Hair follicular keratinocyte (primary cell): Measurements from ENCODE around the gene ST6GALNAC4. TPM values are rescaled to one million over a fixed set of nuclear protein-coding genes. Genes with fewer than 3 reads are reported as not detected.

ENCODE experiments used
- total RNA-seq: library from RNA; depleted of rRNA; stranded (reverse); fragments of >200 nt; gene quantifications from 2 replicates; pipeline ENCODE4 v1.2.3, GENCODE V29; 2015

Gene ST6GALNAC4, protein sequence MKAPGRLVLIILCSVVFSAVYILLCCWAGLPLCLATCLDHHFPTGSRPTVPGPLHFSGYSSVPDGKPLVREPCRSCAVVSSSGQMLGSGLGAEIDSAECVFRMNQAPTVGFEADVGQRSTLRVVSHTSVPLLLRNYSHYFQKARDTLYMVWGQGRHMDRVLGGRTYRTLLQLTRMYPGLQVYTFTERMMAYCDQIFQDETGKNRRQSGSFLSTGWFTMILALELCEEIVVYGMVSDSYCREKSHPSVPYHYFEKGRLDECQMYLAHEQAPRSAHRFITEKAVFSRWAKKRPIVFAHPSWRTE
- total RNA-seq, result 36.4 and 42.8 TPM in 2 replicates

DNA sequence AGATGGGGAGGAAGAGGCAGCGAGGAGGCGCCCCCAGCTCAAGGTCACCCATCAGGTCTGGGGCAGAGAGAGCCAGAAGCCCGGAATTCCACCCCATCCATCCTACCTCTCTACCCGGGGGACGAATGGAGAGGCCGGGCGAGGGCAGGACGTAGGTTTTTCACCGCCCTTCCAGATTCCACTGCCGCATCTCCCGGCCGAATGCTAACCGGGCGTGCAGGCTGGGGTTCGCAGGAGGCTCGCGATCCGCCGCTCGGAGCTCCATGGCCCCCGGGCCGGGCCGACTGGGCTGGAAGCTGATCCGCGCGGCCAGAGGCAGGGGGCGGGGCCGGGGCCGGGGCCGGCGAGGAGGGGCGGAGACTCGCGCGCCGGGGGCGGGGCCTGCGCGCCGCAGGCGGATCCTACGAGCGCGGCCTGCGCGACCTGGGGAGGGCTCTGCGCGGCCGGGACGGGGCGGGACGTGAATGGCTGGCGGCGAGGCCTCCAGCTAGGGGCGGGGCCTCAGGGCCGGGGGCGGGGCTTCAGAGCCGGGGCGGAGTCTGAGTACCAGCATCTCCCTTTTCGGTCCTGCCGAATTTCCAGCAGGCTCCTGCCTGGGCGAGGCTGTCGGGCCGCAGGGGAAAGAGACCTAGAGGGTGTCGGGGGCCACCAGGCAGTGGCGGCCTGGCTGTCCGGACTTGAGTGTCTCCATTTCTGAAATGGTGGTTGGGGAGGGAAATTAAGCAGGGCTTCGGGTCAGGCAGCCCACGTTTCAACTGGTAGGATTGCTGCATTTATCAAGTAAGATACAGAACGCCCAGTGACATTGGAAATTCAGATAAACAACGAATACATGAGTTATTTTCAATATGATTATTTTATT is at the start of gene ST6GALNAC4:
Gene ST6GALNAC4, minus strand, starts transcription at position 322 of the 862 bp plus-strand sequence. CDS start 622 bp downstream, outside the sequence.

DNA sequence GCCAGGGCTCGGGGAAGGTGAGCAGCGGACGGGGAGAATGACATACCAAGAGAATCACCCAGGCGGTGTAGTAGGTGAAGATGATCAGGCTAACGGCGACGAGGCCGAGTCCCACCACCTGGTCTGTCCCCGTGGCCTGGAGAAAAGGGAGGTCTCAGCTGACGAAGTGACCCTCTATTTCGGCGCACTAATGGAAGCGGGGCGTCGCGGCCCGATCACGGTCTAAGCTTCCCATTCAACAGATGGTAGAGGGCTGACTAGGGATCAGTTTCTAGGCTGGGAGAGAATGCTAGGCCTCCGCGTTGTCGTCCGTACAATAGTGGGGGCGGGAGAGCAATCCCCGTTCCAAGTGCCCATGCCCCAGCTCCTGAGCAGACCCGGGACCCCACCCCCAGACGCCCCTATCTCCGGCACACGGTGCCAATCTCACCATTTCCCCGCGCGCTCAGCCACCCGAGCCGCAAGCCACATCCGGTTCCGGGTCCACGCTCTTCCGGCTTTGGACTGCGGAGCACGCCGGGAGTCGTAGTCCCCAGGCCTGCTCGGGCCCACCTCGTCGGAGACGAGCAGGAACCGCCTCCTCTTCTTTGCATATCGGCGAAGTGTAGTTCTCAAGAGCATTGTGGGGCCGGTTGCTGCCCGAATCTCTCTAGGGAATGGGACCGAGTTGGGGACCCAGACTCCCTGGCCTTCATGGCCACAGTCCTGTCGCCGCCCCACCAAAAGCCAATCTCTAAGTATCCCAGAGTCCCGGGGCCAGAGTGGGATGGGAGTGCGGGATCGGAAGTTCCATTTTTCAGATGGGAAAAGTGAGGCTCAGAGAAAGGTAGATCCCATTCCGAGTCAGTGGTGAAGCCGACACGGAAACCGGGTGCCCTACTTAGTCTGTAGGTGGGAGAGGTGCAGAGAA is 20.8 kb upstream of the ST6GALNAC4 start, which contains the start of gene DPM2:
Gene DPM2, minus strand, starts transcription at position 467 of the 910 bp plus-strand sequence. Its CDS starts 34 bp downstream, at position 433.

DNA sequence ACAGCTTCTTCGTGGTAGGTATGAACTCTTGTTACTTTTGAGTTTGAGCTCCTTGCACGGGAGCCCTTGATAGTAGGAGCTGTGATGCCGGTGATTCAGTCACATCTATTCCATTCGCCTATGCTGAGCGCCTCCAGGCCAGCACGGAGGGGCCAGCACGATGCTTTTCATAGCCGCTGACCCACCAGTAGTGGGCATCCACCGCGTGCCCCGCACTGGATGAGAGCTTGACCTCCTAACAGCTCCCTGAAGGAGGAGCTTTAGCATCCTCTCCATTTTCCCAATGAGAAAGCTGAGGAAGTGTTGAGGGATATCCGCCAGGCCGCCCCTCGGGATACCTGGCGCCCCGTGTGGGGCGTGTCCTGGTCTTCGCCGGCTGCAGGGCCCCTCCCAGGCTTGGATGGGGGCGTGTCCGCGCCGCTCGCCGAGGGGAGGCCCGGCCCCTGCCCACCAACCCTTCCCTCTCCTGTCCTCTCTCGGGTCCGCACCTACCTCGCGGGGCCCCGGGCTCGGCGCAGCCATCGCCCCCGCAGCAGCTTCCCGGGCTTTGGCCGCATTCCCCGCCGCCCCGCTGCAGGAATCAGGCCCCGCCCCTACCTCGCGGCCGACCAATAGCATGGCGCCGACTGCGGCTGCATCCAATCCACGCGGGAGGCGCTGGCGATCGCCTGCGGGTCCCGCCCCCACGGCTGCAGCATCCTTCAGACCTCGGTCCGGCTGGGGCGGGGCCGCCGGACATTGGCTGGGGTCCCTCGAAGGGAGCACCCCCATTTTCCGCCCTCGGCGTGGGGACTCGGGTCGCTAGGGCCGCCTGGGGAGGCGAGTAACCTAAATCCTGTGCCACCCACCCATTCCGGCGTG is 13.6 kb upstream of the ST6GALNAC4 start, which contains the start of gene PIP5KL1:
Gene PIP5KL1, minus strand, starts transcription at position 547 of the 861 bp plus-strand sequence. Its CDS starts 25 bp downstream, at position 522.

DNA sequence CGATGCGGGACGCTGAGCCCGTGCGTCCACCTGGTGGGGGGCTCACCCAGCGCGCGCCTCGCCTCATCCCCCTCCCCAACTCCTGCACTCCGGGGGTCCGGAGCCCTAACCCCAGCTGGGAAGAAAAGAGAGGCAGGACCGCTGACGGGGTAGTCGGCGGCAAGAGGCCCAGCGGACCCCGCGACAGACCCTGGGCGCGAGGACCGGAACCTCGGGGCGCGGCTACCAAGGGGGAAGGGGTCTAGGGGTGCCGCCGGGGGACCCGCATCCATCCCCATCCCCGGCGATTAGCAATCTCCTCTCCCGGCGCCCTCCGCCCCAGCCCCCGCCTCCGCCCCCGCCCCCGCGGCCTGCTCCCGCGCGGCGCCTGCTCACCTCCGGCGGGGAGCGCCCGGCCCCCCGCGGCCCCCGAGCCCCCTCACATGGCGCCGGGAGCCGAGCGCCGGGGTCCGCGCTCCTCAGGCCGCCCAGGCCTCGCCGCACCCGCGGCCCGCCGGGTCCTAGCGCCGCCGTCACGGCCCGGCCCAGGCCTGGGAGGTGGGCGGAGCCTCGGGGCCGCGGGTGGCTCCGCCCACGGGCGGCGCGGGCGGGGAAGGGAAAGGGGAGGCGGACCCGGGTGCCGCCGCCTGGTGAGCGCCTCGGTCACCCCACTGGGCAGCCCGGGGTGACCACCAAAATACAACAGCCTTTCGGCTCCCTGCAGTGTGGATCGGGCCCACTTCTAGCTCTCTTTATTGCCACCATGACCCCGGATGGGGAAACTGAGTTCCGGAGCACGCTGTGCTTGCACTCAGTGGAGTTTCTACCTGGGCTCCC is 17.5 kb downstream of the ST6GALNAC4 start, which contains the start of gene ST6GALNAC6:
Gene ST6GALNAC6, minus strand, starts transcription at position 476 of the 816 bp plus-strand sequence. CDS start 1,622 bp downstream, outside the sequence.

DNA sequence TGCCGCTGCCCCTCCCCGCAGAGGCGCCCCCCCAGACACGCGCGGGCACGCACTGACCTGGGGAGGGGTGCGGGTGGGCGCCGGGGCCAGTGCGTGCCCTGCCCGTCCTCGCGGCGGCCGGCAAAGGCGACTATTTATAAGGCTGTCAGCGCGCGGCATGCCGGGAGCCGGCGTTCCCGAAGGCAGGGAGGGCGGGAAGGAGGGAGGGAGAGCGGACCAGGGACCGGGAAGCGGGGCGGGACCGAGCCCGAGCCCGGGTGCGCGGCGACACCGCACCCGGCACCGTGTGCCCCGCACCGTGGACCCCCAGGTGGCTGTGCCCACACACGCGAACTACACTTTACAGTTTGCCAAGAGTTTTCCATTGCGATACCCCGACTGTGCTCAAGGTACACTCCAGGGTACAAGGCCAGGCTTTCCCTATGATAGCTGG is 39.3 kb downstream of the ST6GALNAC4 start, which contains the start of gene AK1:
Gene AK1, minus strand, starts transcription at position 110 of the 433 bp plus-strand sequence. CDS start 3,058 bp downstream, outside the sequence.

Other genes starting within 250 kb of the ST6GALNAC4 start
- gene CFAP157, start 210.1 kb downstream of the ST6GALNAC4 start, total RNA-seq, result not detected in 2 replicates
- 66.5 and 76.0 TPM in 2 replicates for gene PTRH1, start 201.4 kb downstream of the ST6GALNAC4 start, total RNA-seq
- not detected in 2 replicates for gene TTC16, start 201.0 kb downstream of the ST6GALNAC4 start, total RNA-seq
- 9.9 and 16.0 TPM in 2 replicates for gene TOR2A, start 181.7 kb downstream of the ST6GALNAC4 start, total RNA-seq
- 0.15 and 0.23 TPM in 2 replicates for gene SH2D3C, start 138.4 kb downstream of the ST6GALNAC4 start, total RNA-seq
- gene CDK9, start 131.0 kb downstream of the ST6GALNAC4 start, total RNA-seq, result 25.4 and 28.7 TPM in 2 replicates
- gene FPGS, start 114.2 kb downstream of the ST6GALNAC4 start, total RNA-seq, result 74.0 and 76.5 TPM in 2 replicates
- 6.2 and 9.6 TPM in 2 replicates for gene ENG, start 62.4 kb downstream of the ST6GALNAC4 start, total RNA-seq
- gene AK1, start 39.4 kb downstream of the ST6GALNAC4 start, total RNA-seq, result 34.4 and 45.3 TPM in 2 replicates
- gene ST6GALNAC6, start 17.4 kb downstream of the ST6GALNAC4 start, total RNA-seq, result 25.8 and 35.7 TPM in 2 replicates
- gene PIP5KL1, start 13.7 kb upstream of the ST6GALNAC4 start, total RNA-seq, result 10.2 and 21.9 TPM in 2 replicates
- 13.4 and 20.5 TPM in 2 replicates for gene DPM2, start 20.8 kb upstream of the ST6GALNAC4 start, total RNA-seq
- 2.6 and 2.7 TPM in 2 replicates for gene EEIG1, start 63.9 kb upstream of the ST6GALNAC4 start, total RNA-seq
- gene NAIF1, start 150.3 kb upstream of the ST6GALNAC4 start, total RNA-seq, result 6.4 and 8.1 TPM in 2 replicates
- gene SLC25A25, start 151.2 kb upstream of the ST6GALNAC4 start, total RNA-seq, result 7.3 and 8.0 TPM in 2 replicates
- gene PTGES2, start 210.7 kb upstream of the ST6GALNAC4 start, total RNA-seq, result 60.0 and 75.4 TPM in 2 replicates
- gene LCN2, start 232.4 kb upstream of the ST6GALNAC4 start, total RNA-seq, result 8.8 and 22.4 TPM in 2 replicates
- 223 and 319 TPM in 2 replicates for gene BBLN, start 243.2 kb upstream of the ST6GALNAC4 start, total RNA-seq